GM21515 (cell line): ENCODE data around the gene NDUFA12.

ENCODE experiments used
- ATAC-seq: cut with Tn5 transposase; IDR thresholded peaks from one replicate; pipeline ENCODE4 v1.9.1; 2021; ENCODE audit not compliant: unreplicated experiment

The NDUFA12 gene

DNA sequence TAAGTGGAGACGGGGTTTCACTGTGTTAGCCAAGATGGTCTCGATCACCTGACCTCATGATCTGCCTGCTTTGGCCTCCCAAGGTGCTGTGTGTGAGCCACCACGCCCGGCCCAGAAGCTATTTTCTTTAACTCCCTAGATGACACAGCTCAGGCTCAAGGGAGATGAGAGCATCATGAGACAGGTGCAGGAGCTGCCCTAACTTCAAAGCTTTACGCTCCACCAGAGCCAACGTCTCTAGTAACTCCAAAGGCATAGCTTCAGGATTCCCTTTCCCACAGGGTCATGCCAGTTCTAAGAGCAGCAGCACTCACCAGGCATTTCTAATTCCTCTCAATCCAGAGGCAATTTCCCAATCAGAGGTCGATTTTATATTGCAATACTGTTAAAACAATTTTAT lies 21.0 kb downstream of the NDUFA12 start:
- ATAC-seq = no peak

DNA sequence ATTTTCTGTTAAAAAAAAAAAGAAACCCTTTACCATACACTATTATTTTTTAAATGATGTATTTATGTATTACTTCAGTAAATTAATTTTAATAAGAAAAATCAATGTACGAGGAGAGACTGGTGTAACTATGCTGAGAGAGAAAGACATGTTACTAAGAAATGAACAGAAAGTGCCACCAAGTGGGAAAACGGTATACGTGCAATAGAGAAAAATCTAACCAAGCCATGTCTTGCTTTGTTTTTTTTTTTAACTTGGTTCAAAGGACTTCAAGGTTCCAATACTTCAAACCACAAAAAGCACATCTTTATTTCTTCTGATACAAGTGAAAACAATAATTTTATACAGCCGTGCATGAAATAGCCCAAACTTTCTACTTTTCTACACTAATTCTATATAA lies 22.9 kb downstream of the NDUFA12 start:
- no peak for ATAC-seq

DNA sequence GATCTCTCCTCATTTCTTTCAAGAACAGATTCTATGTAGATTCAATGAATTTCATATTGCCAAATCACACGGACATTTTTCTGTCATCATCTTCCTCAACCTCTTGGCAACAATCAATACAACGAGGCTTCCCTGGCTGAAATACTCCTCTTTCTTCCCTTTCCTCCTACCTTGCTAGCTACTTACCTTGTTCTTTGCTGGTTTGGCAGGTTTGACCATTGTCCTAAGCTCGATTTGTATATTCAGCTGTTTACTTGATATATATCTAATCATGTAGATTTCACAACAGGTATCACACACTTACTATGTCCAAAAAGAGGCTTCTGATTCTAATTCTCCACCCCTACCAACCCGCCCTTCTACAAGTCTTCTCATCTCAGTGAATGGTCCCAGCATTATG lies 23.6 kb downstream of the NDUFA12 start:
- ATAC-seq = no peak

DNA sequence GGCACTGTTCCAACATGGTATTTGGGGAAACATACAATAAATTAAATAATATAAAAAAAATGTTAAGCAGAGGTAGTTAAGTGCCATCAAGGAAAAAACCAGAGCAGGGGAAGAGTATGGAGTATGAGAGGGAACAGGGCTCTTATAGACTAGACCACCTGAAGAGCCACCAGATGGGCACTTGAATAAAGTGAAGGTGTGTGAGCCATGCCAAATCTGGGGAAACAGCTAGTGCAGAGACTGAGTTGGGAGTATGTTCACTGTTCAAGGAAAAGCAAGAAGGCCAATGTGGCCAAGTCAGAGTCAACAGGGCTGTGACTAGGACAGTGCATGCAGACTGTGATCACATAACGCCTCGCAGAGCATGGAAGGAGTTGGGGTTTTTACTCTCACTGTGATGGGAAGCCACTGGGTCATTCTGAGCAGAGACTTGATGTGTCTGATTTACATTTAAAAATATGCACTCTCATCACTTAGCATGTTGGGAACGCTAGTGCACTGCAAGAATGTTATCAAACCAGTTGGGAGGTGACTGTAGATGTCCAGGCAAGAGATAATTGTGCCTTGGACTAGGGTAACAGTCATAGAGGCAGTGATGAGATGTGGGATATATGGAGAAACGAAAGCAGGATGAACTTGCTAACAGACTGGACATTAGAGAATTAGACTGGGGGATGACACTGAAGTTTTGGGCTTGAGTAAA lies 25.6 kb downstream of the NDUFA12 start:
- ATAC-seq = no peak

DNA sequence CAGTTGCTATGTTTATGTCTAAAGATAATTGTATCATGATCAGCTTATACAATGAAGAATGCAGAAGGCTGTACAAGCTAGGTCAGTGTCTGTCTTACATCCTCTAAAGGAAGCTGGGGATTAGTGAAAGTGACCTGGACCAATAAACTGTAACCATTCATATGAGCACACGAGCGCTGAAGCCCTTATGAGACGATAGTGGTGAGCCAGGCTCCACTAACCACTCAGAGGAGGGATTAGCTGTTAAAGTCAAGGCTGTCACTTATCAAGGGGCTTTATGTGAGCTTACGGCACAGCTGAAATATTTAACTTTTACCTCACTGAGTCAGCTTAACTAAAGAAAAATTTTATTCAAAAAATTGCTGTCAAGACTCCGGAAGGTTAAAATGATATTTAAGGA lies 30.3 kb downstream of the NDUFA12 start:
- ATAC-seq = no peak

DNA sequence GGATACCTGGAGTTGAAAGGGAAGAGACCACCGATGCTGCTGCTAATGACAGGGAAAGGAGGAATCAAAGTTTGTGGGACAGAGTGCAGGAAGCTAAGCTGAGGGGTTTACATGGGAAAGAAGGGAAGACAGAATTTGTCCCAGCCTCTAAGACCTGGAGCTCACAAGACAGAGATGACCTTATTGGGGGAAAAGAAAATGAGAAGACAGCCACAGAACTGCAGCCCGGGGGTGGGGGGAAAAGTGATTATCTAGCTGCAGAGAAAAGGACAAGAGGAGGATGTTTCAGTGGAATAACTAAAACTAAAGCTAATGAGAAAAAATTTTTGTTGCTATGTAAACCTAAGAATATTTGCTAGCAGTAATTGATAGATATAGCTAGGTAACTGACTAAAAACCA lies 30.7 kb downstream of the NDUFA12 start:
- no peak for ATAC-seq

DNA sequence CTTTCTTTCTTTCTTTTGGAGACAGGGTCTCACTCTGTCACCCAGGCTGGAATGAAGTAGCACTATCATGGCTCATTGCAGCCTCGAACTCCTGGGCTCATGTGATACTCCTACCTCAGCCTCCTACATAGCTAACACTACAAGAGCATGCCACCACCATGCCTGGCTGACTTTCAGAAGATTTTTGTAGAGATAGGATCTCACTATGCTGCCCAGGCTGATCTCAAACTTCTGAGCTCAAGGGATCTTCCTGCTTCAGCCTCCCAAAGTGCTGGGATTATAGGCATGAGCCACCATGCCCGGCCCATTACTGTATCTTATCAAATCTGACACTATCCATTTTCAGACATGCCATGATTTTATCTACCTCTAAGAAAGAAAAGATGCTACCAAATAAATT lies 31.6 kb downstream of the NDUFA12 start:
- no peak for ATAC-seq

DNA sequence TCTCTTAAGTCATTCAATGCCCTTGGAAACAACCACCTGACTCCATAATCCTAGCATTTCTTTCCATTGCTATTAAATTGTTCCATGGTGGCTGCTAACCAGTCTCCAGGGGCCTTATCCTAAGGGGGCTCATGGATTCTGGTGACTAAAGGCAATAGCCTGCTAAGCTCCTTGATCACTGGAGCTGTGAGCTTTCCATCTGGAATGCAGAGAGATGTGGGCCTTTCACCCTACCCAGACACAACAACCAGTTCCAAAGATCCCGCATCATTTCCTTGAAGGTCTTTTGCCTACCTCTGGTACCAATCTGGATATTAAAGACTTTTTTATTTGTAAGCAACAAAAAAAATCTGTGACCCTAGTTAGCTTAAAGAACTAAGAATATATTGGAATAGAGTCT lies 32.9 kb downstream of the NDUFA12 start:
- no peak for ATAC-seq

DNA sequence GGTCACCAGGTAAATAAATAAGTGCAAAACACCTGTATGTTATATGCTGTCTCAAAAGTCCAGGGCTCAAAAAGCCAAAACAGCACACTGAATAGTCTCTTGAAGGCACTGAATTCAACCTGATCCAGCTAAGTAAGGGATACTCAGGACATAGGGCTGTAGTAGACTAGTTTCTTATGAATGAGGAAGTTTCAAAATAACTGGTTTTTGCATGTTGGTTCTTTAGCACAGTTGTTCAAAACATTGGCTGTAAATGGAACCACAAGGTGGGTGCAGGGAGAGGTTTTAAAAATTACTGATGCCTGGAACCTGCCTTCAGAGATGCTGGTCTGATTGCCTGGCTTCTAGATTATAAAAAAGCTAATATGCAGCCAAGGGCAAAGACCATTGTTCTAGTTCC lies 34.1 kb downstream of the NDUFA12 start:
- ATAC-seq = no peak

DNA sequence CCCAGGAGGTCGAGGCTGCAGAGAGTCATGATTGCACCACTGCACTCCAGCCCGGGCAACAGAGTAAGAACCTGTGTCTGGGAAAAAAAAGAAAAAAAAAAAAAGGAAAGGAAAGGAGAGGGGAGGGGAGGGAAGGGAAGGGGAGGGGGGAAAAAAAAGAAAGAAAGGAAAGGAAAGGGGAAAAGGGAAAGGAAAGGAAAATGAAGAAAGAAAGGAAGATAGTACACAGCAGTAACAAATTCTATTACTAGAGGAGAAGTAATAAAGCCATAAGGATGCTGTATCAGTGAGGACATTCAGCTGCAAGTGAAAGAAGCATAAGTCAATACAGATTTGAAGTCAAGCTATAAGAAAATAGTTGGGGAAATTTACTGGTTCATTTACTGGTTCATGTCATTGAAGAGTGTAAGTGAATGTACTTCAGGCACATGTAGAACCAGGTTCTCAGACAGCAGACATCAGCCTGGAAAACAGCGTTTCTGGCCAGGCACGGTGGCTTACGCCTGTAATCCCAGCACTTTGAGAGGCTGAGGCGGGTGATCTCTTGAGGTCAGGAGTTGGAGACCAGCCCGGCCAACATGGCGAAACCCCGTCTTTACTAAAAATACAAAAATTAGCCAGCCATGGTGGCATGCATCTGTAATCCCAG lies 37.4 kb downstream of the NDUFA12 start:
- ATAC-seq = no peak

DNA sequence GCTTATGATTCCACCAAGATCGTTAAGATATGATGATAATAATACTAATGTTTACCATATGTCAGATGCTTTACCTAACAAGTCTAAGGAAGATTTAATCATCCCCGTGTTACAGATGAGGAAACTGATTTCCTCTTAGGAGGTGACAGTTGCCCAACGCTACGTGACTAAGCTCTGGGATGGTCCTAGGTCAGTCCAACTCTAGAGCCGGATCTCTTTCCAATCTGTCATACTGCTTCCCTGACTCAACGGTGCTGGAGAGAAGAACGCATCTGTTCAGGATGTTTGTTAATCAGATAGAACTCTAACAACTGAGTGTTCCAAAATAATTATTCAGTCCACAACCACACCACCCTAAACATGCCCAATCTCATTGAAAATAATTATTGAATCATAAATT lies 39.8 kb downstream of the NDUFA12 start:
- no peak for ATAC-seq

DNA sequence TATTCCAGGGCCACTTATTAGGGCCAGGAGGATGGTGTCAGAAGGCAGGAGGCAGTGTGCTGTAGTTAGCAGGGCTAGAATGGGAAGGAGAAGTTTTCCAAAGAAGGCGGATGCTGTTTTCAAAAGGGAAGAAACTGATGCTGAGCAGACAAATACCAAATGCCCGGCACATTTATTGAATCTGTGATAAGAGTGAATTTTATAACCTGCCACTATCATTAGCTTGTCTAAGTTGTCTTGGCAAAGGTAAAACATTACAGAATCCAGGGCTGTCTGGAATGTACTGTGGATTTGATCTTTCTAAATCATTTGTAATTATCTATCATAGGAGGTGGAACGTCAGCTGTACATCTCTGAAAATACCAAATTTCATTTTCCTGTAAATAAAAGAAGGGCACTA lies 40.8 kb downstream of the NDUFA12 start:
- ATAC-seq = no peak

DNA sequence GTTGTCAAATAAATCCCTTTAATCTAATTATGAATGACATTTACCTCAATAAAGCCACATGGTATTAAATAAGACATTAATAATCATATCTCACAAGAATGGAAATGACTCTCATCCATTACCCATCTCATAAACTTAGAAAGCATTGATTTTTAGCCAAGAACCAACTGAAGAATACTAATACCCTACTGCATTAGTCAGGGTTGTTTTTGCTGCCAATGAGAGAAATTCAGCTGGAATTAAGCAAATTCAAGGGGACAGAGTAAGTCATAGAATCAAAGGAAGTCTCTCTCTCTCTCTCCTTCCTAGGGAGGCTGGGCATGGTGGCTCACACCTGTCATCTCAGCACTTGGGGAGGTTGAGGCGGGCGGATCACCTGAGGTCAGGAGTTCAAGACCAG lies 41.6 kb downstream of the NDUFA12 start:
- ATAC-seq = no peak

DNA sequence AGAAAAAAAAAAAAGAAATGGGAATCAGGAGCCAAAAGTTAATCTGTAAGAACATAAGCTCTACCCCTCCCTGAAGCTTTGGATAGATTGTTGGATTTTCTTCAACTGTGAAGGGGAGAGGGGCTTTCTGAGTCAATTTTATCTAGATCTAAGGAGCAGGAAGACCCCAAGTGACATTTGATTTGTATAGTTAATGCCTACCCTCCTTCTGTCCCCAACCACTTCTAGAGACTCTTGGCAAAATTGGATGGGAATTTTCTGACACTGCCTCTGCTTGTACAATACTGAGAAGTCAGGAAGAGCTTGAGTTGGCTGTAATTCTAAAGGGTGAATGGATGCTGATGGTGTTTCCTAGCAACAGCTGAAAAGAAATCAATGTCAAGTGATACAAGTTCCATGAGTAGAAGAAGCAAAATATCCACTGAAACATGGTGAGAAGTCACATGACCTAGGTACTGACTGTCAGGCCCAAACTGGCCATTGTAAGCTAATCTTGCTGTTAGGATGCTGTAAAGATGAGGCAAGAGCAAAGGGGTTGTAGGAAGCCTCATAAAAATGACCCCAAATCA lies 42.2 kb downstream of the NDUFA12 start:
- no peak for ATAC-seq

DNA sequence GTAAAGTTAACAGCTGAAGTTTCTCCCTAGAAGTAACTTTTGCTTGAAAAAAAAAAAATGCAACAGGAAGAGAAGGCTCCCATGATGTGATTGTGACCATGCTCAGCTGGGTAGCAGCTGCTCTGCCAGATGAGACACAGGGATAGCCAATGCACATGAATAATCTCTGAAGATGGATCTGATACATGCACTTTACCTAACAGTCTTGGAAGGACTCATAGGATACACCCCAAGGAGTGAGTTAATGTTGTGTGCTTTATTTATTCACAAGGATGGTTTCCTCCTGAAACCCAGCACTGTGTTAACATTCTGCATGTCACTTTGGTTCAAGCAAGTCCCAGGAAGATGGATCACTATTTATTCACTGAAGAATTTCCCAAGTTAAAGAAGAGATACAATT lies 46.5 kb downstream of the NDUFA12 start:
- ATAC-seq = no peak

DNA sequence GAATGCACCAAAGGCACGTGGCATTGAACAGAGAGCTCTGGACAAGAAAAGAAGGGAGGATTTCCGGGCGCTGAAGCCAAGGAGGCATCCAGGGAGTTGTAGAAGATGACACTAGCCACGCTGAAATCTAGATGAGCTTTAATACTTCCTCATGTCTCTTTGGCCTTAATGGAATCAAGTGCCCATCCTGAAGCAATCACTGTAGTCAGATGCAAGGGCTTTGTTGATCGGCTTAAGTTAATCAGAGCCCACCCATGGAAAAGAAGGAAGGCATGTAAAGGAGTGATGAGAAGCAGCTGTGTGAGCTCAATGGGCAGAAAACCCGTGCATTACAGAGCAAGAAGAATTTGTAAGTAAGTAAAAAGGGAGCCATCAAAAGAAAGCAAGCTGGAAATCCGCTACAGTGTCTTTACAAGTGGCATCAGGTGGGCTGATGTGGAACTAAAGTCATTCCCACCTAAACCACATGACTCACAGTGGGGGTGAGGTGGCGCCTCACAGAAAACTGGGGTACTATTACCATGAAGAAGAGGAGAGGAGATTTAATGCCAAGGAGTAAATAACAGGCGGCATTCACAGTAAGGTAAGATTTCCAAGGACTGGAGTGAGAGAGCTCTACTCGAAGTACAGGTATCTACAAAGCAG lies 48.4 kb downstream of the NDUFA12 start:
- ATAC-seq = no peak

DNA sequence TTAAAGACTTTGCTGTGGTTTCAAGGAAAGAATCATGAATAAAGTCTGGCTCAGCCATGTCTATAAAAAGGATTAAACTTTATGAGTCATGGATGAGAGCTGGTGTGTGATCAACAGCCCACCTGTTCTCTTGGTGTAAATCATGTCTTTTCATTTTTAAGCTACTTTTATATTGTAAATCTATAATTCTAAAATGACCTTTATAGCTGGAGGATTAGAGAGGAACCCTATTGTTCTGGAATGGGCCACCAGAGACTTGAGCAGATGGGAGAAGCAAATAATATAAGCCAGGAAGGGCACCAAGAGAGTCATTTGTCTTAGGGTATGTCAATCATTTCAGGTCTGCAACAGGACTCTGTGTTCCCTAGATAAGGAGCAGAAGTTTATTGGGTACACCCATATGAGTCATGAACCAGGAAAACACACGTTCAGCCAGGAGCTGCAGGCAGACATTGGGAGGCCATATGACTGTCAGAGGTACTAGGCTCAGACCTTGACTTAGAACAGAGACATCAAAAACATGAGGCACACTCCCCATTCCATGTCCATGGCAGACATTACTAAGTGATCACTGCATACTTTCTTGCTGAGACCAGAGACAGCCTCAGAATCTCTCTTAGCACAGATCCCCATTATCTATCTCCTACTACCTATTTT lies 49.3 kb downstream of the NDUFA12 start:
- no peak for ATAC-seq

DNA sequence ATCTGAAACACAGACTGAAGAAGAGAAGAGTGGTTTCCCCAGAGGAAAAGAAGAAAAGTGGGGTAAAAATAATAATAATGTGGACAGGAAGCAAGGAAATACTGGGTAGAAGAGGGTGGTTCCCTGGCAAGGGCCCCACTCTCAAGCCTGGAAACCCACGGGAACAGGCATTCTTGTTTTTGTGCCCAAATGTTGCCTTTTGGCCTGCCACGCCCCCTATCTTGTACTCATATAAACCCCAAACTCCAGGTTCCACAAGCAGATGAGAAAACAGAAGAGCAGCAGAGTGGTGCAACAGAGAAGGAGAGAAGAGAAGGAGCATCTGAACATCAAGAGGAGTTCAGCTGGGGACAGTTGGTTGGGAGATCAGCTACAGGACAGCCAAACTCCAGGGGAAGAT lies 51.2 kb downstream of the NDUFA12 start:
- ATAC-seq = no peak

DNA sequence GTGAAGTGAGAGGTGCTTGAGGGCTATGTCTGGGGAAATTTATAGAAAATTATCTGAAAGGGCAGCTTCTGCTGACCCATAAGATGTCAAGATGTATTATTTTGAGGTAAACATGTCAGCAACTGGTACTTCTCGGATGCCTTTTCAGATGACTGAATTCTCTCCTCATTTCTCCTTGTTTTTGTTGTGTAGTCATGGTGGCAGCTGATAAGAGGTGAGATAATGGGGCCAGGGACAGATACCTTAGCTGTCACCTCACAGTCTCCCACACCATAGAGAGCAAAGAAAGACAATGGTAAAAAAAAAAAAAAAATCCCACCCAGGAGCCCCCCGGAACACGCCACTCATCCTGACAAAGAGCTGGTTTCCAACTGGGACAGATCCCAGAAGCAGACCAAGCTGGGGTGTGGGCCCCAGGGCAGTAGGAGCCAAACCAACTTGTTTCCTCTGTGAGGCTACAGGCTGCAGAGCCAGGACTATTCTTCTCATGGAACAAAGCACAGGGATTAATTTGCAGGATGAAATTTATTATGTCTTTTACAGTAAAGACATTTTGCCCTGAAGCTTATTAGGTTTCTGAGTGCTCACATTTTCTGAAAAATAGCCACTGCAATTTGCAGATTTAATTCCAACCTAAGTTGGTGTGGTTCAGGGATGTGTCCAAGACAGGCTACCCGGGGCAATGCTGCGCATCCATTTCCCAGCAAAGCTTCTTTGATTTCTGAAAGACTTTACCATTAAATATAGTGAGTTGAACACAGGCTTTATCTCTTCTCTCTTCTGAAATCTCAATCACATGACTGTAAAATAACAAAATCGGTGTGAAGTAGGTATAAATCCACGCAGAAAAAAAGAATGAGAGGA lies 52.2 kb downstream of the NDUFA12 start:
- no peak for ATAC-seq

DNA sequence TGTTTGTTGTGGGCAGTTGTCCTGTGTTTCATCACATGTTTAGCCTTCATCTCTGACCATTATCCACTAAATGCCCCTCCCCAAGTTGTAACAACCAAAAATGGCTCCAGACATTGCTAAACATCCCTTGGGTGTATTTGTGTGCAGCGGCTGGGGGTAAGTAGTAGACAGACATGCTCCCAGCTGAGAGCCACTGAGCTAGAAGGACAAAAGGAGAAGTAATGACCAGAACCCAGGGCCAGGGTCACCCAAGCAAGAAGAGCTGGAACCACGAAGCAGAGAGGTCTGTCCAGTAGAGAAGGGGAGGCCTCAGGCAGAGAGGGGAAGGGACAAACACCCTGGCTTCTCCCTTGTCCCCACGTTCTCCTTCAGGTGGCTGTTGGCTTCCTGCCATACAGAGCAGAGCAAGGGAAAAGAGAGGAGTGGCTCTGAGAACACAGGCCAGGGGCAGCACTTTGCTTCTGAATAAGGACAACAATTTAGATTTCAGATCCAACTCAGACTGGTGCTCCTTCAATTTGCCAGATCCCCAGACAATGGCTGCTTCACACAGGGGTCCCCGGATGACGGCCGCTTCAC lies 55.2 kb downstream of the NDUFA12 start:
- no peak for ATAC-seq
